Uterus (tissue), 4 donors: ENCODE measurements around the gene MOB4. TPM values are rescaled to one million over a fixed set of nuclear protein-coding genes. Genes with fewer than 3 reads are reported as not detected.
"Not testable (repeated sequence)": the region's sequence is repeated elsewhere in the genome, so short reads cannot be mapped to it uniquely, and the experiment has no call there.

Source experiments
- DNase-seq, 2 donors: peaks; one replicate each; pipeline ENCODE4 v3.0.0-alpha.2; 2019 to 2020
- H3K27ac ChIP-seq, 2 donors: fragments of 200-600 bp; sonication (generic); 1 replicate in 1 of 2; 2 replicates in 1 of 2; pipeline ENCODE4 v1.5.1; 2016 to 2018
- H3K27me3 ChIP-seq, 2 donors: fragments of 200-600 bp; sonication (generic); one replicate each; pipeline ENCODE4 v1.5.1; 2018 to 2019; ENCODE audit warnings: control low read depth in 1 of 2
- H3K36me3 ChIP-seq, 2 donors: fragments of 200-600 bp; sonication (generic); one replicate each; pipeline ENCODE4 v1.5.1; 2019; ENCODE audit warnings: control low read depth in 1 of 2
- H3K4me1 ChIP-seq, 2 donors: fragments of 200-600 bp; sonication (generic); one replicate each; pipeline ENCODE4 v1.5.1; 2018 to 2019; ENCODE audit warnings: control low read depth in 1 of 2
- H3K4me3 ChIP-seq, 2 donors: fragments of 200-600 bp; sonication (generic); 1 replicate in 1 of 2; 2 replicates in 1 of 2; pipeline ENCODE4 v1.5.1; 2018 to 2019; ENCODE audit warnings: mild to moderate bottlenecking in 1 of 2
- H3K9me3 ChIP-seq, 2 donors: fragments of 200-600 bp; sonication (generic); one replicate each; pipeline ENCODE4 v1.5.1; 2019; ENCODE audit warnings: control low read depth in 1 of 2
- CTCF ChIP-seq, 4 experiments: fragments of 200-600 bp in 2 of 4; fragments of 450-650 bp in 2 of 4; sonication (generic) in 2 of 4; IDR thresholded peaks; one replicate each; pipeline ENCODE4 v1.5.1; 2016 to 2019; ENCODE audit warnings: antibody characterized with exemption in 4 of 4, mild to moderate bottlenecking in 2 of 4, moderate library complexity in 1 of 4
- POLR2A ChIP-seq, 2 donors: fragments of 450-650 bp; IDR thresholded peaks; one replicate each; pipeline ENCODE4 v1.6.1; 2016; ENCODE audit warnings: antibody characterized with exemption in 2 of 2, mild to moderate bottlenecking in 1 of 2, moderate library complexity in 1 of 2
- intact Hi-C: fragments of 100-400 bp; cut with DNase I; formaldehyde crosslinking; loops from one replicate; pipeline ENCODE4 v1.15.1; 2023; ENCODE audit warnings: low total_unique reads
- total RNA-seq, 4 donors: library from RNA; depleted of rRNA in 3 of 4; stranded (reverse); fragments of >200 nt in 3 of 4; gene quantifications; one replicate each; pipeline versions ENCODE4 v1.1.0 to v1.2.4, GENCODE V29; 2014 to 2023
- donor health status: DM: yes; HTN: yes; CAD: no.

The MOB4 gene
- total RNA-seq, 4 donors from 2014 or later = 23.3 to 58.6 (median 43.0) TPM

- H3K27ac ChIP-seq = no peak overlapping the region
- no peak for DNase-seq
Observed at GRCh38 chr2:197571627-197572271, 55.9 kb downstream of the MOB4 start.

GRCh38 chr2:197573608-197574007 lies 57.7 kb downstream of the MOB4 start:
- Histone ChIP-seq H3K9me3 (no peaks in the 10 kb centered on the region), H3K4me1 (no peaks in the 10 kb centered on the region), H3K27ac (no peak overlapping the region), H3K36me3 (no peaks in the 10 kb centered on the region), H3K27me3 (no peaks in the 10 kb centered on the region), H3K4me3 (no peak overlapping the region)
- intact Hi-C loops = no loop called here
- no peak for DNase-seq
- no peak for TF ChIP-seq CTCF (IDR thresholded peaks at IDR 0.05)
- TF ChIP-seq POLR2A (IDR thresholded peaks at IDR 0.05) = no peak

More at GRCh38 chr2:197571627-197572271, 55.9 kb downstream of the MOB4 start:
- Histone ChIP-seq H3K4me1 (no peaks in the 10 kb centered on the region), H3K9me3 (no peaks in the 10 kb centered on the region), H3K4me3 (no peak overlapping the region), H3K36me3 (no peaks in the 10 kb centered on the region), H3K27me3 (no peaks in the 10 kb centered on the region)
- TF ChIP-seq POLR2A (IDR thresholded peaks at IDR 0.05) (no peak), CTCF (IDR thresholded peaks at IDR 0.05) (no peak)
- intact Hi-C loops = no loop called here

GRCh38 chr2:197575987-197576386 lies 60.1 kb downstream of the MOB4 start:
- no peak for DNase-seq
- no peak for TF ChIP-seq POLR2A (IDR thresholded peaks at IDR 0.05)
- no peak for TF ChIP-seq CTCF (IDR thresholded peaks at IDR 0.05)
- intact Hi-C loops = no loop called here
- no peak overlapping the region for H3K27ac ChIP-seq
- no peak overlapping the region for H3K4me3 ChIP-seq
- H3K27me3 ChIP-seq = no peaks in the 10 kb centered on the region
- H3K4me1 ChIP-seq = no peaks in the 10 kb centered on the region
- no peaks in the 10 kb centered on the region for H3K9me3 ChIP-seq
- H3K36me3 ChIP-seq = no peaks in the 10 kb centered on the region

- intact Hi-C loops = no loop called here
- Histone ChIP-seq H3K36me3 (no peaks in the 10 kb centered on the region), H3K9me3 (no peaks in the 10 kb centered on the region), H3K27ac (no peak overlapping the region), H3K27me3 (no peaks in the 10 kb centered on the region), H3K4me1 (no peaks in the 10 kb centered on the region), H3K4me3 (no peak overlapping the region)
- TF ChIP-seq CTCF (IDR thresholded peaks at IDR 0.05) (no peak), POLR2A (IDR thresholded peaks at IDR 0.05) (no peak)
- DNase-seq = no peak
Observed at GRCh38 chr2:197576631-197577030, 60.8 kb downstream of the MOB4 start.

GRCh38 chr2:197577446-197577845 lies 61.6 kb downstream of the MOB4 start:
- intact Hi-C loops = no loop called here
- Histone ChIP-seq H3K36me3 (no peaks in the 10 kb centered on the region), H3K27me3 (no peaks in the 10 kb centered on the region), H3K4me3 (no peak overlapping the region), H3K4me1 (no peaks in the 10 kb centered on the region), H3K27ac (no peak overlapping the region), H3K9me3 (no peaks in the 10 kb centered on the region)
- no peak for DNase-seq
- TF ChIP-seq POLR2A (IDR thresholded peaks at IDR 0.05) = no peak
- no peak for TF ChIP-seq CTCF (IDR thresholded peaks at IDR 0.05)

- H3K36me3 ChIP-seq, H3K4me1 ChIP-seq, H3K9me3 ChIP-seq, H3K4me3 ChIP-seq, intact Hi-C loops, H3K27ac ChIP-seq, DNase-seq, H3K27me3 ChIP-seq: not testable (repeated sequence)
Observed at GRCh38 chr2:197578294-197578693, 62.4 kb downstream of the MOB4 start.

GRCh38 chr2:197580166-197580565 lies 64.3 kb downstream of the MOB4 start:
- H3K36me3 ChIP-seq, H3K9me3 ChIP-seq, H3K4me3 ChIP-seq, H3K27me3 ChIP-seq, intact Hi-C loops, H3K4me1 ChIP-seq, DNase-seq, H3K27ac ChIP-seq: not testable (repeated sequence)

GRCh38 chr2:197587255-197587654 lies 71.4 kb downstream of the MOB4 start:
- intact Hi-C loops, H3K36me3 ChIP-seq: not testable (repeated sequence)

More at GRCh38 chr2:197587255-197587654, 71.4 kb downstream of the MOB4 start:
- H3K9me3 ChIP-seq, H3K27me3 ChIP-seq, H3K4me1 ChIP-seq, H3K27ac ChIP-seq, DNase-seq, H3K4me3 ChIP-seq: not testable (repeated sequence)
